GM12878 (cell line): Measurements from ENCODE around the gene MYBPC1. TPM values are rescaled to one million over a fixed set of nuclear protein-coding genes. Genes with fewer than 3 reads are reported as not detected.

Source experiments
- ATAC-seq: fragments of 200-7000 bp; cut with Tn5 transposase; 3 replicates; pipeline ENCODE4 v1.9.1; 2020; ENCODE audit warnings: mild to moderate bottlenecking, moderate library complexity
- BruUV-seq: library from RNA; stranded (reverse); fragments of 400-500 nt; replicated peaks from 2 replicates; lab custom pipeline; 2021; lab: Mats Ljungman, UMichigan
- CTCF ChIA-PET: fragments of 300-600 bp; sonication (Branson Sonifier 250); formaldehyde crosslinking; extraction: SDS; loops from one replicate; lab custom pipeline; 2021; ENCODE audit warnings: inconsistent platforms; lab: Yijun Ruan, JAX
- POLR2A ChIA-PET: fragments of 350-600 bp; formaldehyde crosslinking; extraction: SDS; loops from one replicate; lab custom pipeline; 2021; ENCODE audit warnings: inconsistent platforms; lab: Charles Lee
- RAD21 ChIA-PET: fragments of 300-600 bp; sonication (Branson Sonifier 250); formaldehyde crosslinking; loops from one replicate; lab custom pipeline; 2023; ENCODE audit warnings: antibody characterized with exemption; ENCODE audit not compliant: unreplicated experiment; lab: Charles Lee
- SMC1A ChIA-PET: fragments of 300-600 bp; sonication (Branson Sonifier 250); formaldehyde crosslinking; loops from one replicate; lab custom pipeline; 2023; ENCODE audit not compliant: unreplicated experiment, uncharacterized antibody; lab: Charles Lee
- DNase-seq: peaks from one replicate; pipeline ENCODE4 v3.0.0-alpha.2; 2011; ENCODE audit warnings: low read depth, low spot score
- FAIRE-seq: peaks from 3 replicates; lab custom pipeline; 2011; peaks lifted over from hg19 to GRCh38; lab: Jason Lieb, UNC
- H2AFZ ChIP-seq: 2 replicates; pipeline ENCODE4 v1.6.0; 2011; ENCODE audit warnings: low read depth, low read length, control low read depth; ENCODE audit not compliant: control insufficient read depth
- H3K27ac ChIP-seq: 2 replicates; pipeline ENCODE4 v1.5.1; 2011; ENCODE audit warnings: control low read depth; ENCODE audit not compliant: control insufficient read depth, insufficient read depth
- H3K27me3 ChIP-seq, 2 experiments: replicated peaks in 1 of 2; 2 replicates each; pipeline versions ENCODE4 v1.6.0 to v1.6.1; 2011; ENCODE audit warnings: low read length in 1 of 2; ENCODE audit not compliant: control insufficient read depth in 2 of 2, insufficient read depth in 2 of 2
- H3K36me3 ChIP-seq, 2 experiments: 2 replicates each; pipeline ENCODE4 v1.5.1; 2011; ENCODE audit warnings: low read length in 1 of 2; ENCODE audit not compliant: control insufficient read depth in 2 of 2, insufficient read depth in 2 of 2
- H3K4me1 ChIP-seq: 2 replicates; pipeline ENCODE4 v1.6.1; 2011; ENCODE audit warnings: mild to moderate bottlenecking, low read length, moderate library complexity, mixed read lengths; ENCODE audit not compliant: control insufficient read depth, insufficient read depth
- H3K4me2 ChIP-seq: 2 replicates; pipeline ENCODE4 v1.6.0; 2011; ENCODE audit warnings: control low read depth; ENCODE audit not compliant: control insufficient read depth, insufficient read depth
- H3K4me3 ChIP-seq: fragments of 200-600 bp; sonication (generic); 2 replicates; pipeline ENCODE4 v1.5.1; 2016
- H3K79me2 ChIP-seq: 2 replicates; pipeline ENCODE4 v1.6.0; 2011; ENCODE audit warnings: low read length; ENCODE audit not compliant: control insufficient read depth, insufficient read depth
- H3K9ac ChIP-seq: 2 replicates; pipeline ENCODE4 v1.8.0; 2011; ENCODE audit warnings: low read length, control low read depth, mixed read lengths; ENCODE audit not compliant: control insufficient read depth, insufficient read depth
- H3K9me3 ChIP-seq: replicated peaks from 3 replicates; pipeline ENCODE4 v1.5.1; 2011; ENCODE audit warnings: mild to moderate bottlenecking, low read length; ENCODE audit not compliant: control insufficient read depth, insufficient read depth
- H4K20me1 ChIP-seq: 2 replicates; pipeline ENCODE4 v1.6.0; 2011; ENCODE audit not compliant: control insufficient read depth, insufficient read depth
- ASH2L ChIP-seq: fragments of 300-600, 200-600 bp; sonication (generic); IDR thresholded peaks from 2 replicates; pipeline ENCODE4 v1.6.1; 2017; ENCODE audit warnings: low read depth, mild to moderate bottlenecking, borderline replicate concordance
- BMI1 ChIP-seq: fragments of 450-650 bp; IDR thresholded peaks from 2 replicates; pipeline ENCODE4 v1.6.1; 2016; ENCODE audit warnings: mild to moderate bottlenecking, moderate library complexity, borderline replicate concordance
- CHD4 ChIP-seq: fragments of 200-600 bp; sonication (generic); IDR thresholded peaks from 2 replicates; pipeline ENCODE4 v1.6.1; 2016; ENCODE audit warnings: mild to moderate bottlenecking
- E2F8 ChIP-seq: fragments of 450-650 bp; IDR thresholded peaks from 2 replicates; pipeline ENCODE4 v1.6.1; 2018; ENCODE audit warnings: mild to moderate bottlenecking, low read depth, moderate library complexity; ENCODE audit not compliant: partially characterized antibody
- E4F1 ChIP-seq: fragments of 450-650 bp; IDR thresholded peaks from 2 replicates; pipeline ENCODE4 v1.6.1; 2018; ENCODE audit warnings: borderline replicate concordance, mild to moderate bottlenecking; ENCODE audit not compliant: partially characterized antibody
- ELK1 ChIP-seq: IDR thresholded peaks from 2 replicates; pipeline ENCODE4 v1.6.1; 2012; ENCODE audit warnings: low read depth, low read length, improper control_type of control experiment
- FOXM1 ChIP-seq: IDR thresholded peaks from 2 replicates; pipeline ENCODE4 v1.6.1; 2012; ENCODE audit warnings: low read depth, mild to moderate bottlenecking, inconsistent platforms, low read length, moderate library complexity
- GATAD2B ChIP-seq: fragments of 450-650 bp; conservative IDR thresholded peaks from 2 replicates; pipeline ENCODE4 v1.6.1; 2017; ENCODE audit warnings: low read depth, mild to moderate bottlenecking, moderate library complexity
- HSF1 ChIP-seq: fragments of 150-350 bp; IDR thresholded peaks from 2 replicates; pipeline ENCODE4 v1.6.1; 2014; ENCODE audit warnings: mild to moderate bottlenecking, low read depth, low read length
- NRF1 ChIP-seq: conservative IDR thresholded peaks from 2 replicates; pipeline ENCODE4 v1.6.1; 2011; ENCODE audit warnings: mild to moderate bottlenecking, low read depth, low read length, improper control_type of control experiment
- RAD51 ChIP-seq: fragments of 450-650 bp; IDR thresholded peaks from 2 replicates; pipeline ENCODE4 v1.6.1; 2016; ENCODE audit warnings: moderate library complexity, mild to moderate bottlenecking, inconsistent platforms
- SUPT20H ChIP-seq: IDR thresholded peaks from 2 replicates; pipeline ENCODE4 v1.6.1; 2011; ENCODE audit warnings: low read depth, mild to moderate bottlenecking, low read length, moderate library complexity, borderline replicate concordance; ENCODE audit not compliant: control insufficient read depth
- ZBTB4 ChIP-seq: fragments of 450-650 bp; formaldehyde crosslinking; IDR thresholded peaks from 2 replicates; pipeline ENCODE4 v1.4.0; 2022; ENCODE audit warnings: mild to moderate bottlenecking, moderate library complexity
- WGBS: methylation state at CpG from one replicate; pipeline ENCODE4 v1.1.6; 2016; ENCODE audit warnings: low lambda C conversion rate; ENCODE audit not compliant: insufficient replicate concordance, insufficient coverage; ENCODE audit errors: missing lambda C conversion rate; 5-methylcytosine and 5-hydroxymethylcytosine counted together
- in situ Hi-C: fragments of 300-500 bp; cut with MboI; formaldehyde crosslinking; loops from 9 replicates; pipeline ENCODE4 v1.14.3; 2018; ENCODE audit warnings: mixed read lengths
- intact Hi-C: fragments of 100-400 bp; cut with micrococcal nuclease; formaldehyde crosslinking; loops from one replicate; pipeline ENCODE4 v1.14.2; 2022; ENCODE audit not compliant: unreplicated experiment
- polyA plus RNA-seq, 11 experiments: library from polyadenylated mRNA; depleted of rRNA in 4 of 11; unstranded in 6 of 11; stranded (reverse) in 5 of 11; fragments of >200 nt; fragmentation: Nextera tagmentation in 4 of 11; fragmentation: Illumina TruSeq in 1 of 11; extraction: Ambion mirVana in 4 of 11; extraction: Trizol in 1 of 11; gene quantifications; 1 replicate in 1 of 11; 2 replicates in 10 of 11; pipeline versions ENCODE4 v1.2.1 to v1.2.3, GENCODE V29; 2011 to 2016; ENCODE audit warnings: inconsistent platforms in 2 of 11, missing spikeins in 2 of 11, low read depth in 1 of 11
- total RNA-seq, 4 experiments: library from RNA; depleted of rRNA in 3 of 4; stranded (reverse); fragments of >200 nt in 3 of 4; fragmentation: Illumina TruSeq in 1 of 4; extraction: Trizol in 1 of 4; gene quantifications; 2 replicates each; pipeline versions ENCODE4 v1.2.1 to v1.2.3, GENCODE V29; 2013 to 2021

MYBPC1 gene
- total and polyA plus RNA-seq, 10 of the 15 experiments (the other 5 are each of a cell fraction or from before 2014, with no cell fraction given): not detected

GRCh38 chr12:101567918-101568317, 26.9 kb upstream of the MYBPC1 start:
- BruUV-seq: no TSS peak
- in situ Hi-C loops (no loop called here), intact Hi-C loops (no loop called here)
- no peak for DNase-seq
- ATAC-seq: no peak
- POLR2A ChIA-PET: no interaction called here
- Histone ChIP-seq H3K4me1 (no peaks in the 10 kb centered on the region), H3K36me3 (no peaks in the 10 kb centered on the region), H3K79me2 (no peaks in the 10 kb centered on the region), H3K4me2 (no peak overlapping the region), H3K9ac (no peak overlapping the region), H3K27me3 (peaks cover 0 to 4% of the 10 kb centered on the region in 2 experiments; a peak in 1 of 4 replicates), H4K20me1 (no peaks in the 10 kb centered on the region), H3K27ac (no peak overlapping the region), H2AFZ (no peak overlapping the region), H3K9me3 (no peaks in the 10 kb centered on the region), H3K4me3 (no peak overlapping the region)
- SMC1A ChIA-PET: no interaction called here
- WGBS: 47% methylated on average over 4 of the region's 4 CpGs
- no peak for FAIRE-seq
- RAD21 ChIA-PET: interaction anchor here (1.4 kb wide), 1 partner anchor 192 kb away, joined by 3 read pairs; no protein-coding TSS in a partner anchor
- CTCF ChIA-PET: no interaction called here
- TF ChIP-seq ZBTB4 (CRISPR knock-in tag) (no peak), NRF1 (no peak), CHD4 (no peak), E2F8 (no peak), RAD51 (no peak), ASH2L (no peak), HSF1 (no peak), FOXM1 (no peak), GATAD2B (no peak), ELK1 (no peak), BMI1 (no peak), E4F1 (no peak), SUPT20H (no peak)
